Measurements from ENCODE around the gene SH2D4B.

Gene SH2D4B

GRCh38 chr10:80642661-80643060 is 105.0 kb downstream of the SH2D4B start:
- DNase-seq (ENCODE audit: low spot score) = no peak

DNA sequence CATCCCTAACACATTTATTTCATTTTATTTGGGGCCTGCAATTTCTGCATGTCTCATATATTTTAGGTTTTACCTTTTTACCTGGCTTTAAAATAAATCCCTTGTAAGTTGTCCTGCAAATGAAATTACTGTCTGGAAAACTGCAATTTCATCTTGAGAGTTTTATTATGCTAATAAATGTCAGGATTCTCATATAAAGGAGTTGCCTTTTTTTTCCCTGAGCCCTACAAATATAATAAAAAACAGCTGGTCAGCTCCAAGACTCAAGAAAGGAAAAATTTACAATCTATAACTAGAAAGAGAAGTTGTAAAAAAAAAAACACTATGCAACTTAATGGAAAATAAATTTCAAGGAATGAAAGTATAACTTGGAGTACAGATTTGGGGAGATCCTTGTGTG is 108.7 kb downstream of the SH2D4B start:
- no peak for DNase-seq (ENCODE audit: low spot score)

GRCh38 chr10:80647173-80647833 is 109.6 kb downstream of the SH2D4B start:
- no peak for DNase-seq (ENCODE audit: low spot score)

DNA sequence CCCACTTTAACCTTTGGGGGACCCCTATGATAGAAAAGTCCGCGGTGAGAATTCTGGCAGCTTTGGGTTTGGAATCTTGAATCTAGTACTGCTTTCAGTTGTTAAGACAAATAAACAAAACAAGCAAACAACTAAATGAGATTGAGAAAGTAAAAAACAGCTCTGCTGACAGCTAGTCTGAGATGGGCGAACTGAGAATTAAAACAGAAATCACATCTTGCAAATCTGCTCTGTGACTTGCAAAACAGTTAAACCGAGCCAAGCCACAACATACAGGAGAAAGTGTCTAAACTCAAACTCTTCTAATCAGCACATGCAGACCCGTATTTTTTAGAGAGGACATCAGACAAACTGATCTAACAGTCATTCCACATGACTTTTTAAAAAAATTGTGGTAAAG is 110.4 kb downstream of the SH2D4B start:
- DNase-seq (ENCODE audit: low spot score) = no peak

DNA sequence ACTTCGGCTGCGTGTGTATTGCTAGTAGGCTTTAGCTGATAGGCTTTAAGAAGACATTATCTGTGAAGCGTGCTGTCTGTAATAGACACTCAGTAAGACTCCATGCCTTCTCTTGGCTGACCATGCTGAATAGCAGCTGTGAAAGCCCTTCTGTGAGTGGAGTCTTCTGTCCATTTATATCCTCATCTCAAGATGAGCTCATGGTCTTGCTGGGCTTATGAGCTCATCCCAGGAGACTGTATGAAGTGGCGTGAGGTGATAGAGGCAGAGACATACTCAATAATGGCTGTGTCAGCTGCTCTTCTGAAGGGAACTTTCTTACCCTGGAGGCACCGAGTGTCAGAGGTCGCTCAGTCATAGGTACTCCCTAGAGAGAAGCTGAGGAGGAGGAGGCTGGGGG is 111.5 kb downstream of the SH2D4B start:
- no peak for DNase-seq (ENCODE audit: low spot score)

DNA sequence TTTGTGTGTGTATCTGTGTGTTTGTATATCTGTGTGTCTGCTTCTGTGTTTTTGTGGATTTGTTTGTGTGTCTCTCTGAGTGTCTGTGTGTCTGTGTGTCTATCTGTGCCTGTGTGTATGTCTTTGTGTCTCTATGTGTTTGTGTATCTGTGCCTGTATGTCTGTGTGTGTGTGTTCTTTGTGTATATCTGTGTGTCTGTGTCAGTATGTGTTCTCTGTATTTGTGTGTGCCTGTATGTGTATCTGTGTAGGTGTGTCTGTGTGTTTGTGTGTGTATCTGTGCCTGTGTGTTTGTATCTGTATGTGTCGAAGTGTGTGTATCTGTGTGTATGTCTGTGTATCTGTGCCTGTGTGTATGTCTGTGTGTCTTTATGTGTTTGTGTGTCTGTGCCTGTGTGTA is 118.2 kb downstream of the SH2D4B start:
- no peak for DNase-seq (ENCODE audit: low spot score)

DNA sequence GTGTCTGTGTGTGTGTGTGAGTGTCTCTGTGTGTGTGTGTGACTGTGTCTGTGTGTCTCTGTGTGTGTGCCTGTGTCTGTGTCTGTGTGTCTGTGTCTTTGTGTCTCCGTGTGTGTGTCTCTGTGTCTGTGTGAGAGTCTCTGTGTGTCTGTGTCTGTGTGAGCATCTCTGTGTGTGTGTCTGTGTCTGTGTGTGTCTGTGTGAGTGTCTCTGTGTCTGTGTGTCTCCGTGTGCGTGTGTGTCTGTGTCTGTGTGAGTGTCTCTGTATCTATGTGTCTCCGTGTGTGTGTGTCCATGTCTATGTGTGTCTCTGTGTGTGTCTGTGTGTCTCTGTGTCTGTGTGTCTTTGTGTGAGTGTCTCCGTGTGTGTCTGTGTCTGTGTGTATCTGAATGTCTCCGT is 120.4 kb downstream of the SH2D4B start:
- no peak for DNase-seq (ENCODE audit: low spot score)

- DNase-seq (ENCODE audit: low spot score) = no peak
Measured at GRCh38 chr10:80659289-80659688, 121.6 kb downstream of the SH2D4B start.

- DNase-seq (ENCODE audit: low spot score) = no peak
Measured at GRCh38 chr10:80660266-80660665, 122.6 kb downstream of the SH2D4B start.

DNA sequence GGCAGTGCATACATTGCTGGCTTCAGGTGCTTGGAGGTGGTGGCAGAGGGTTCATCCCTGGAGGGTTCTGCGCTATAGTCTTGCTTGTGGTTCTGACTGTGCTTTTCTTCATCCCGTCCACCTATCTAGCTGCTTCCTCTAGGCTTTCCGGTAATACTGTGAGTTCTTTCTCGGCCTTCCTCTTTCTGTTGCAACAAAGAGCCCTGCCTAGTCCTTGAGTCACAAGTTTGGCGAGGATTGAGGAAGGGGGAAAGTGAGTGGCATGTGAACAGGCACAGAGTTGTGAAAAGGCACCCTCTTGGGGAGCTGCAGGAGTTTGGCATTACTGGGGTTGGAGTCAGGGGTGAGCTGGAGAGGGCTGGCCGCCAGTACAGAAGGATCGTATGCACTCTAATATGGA is 123.0 kb downstream of the SH2D4B start:
- DNase-seq (ENCODE audit: low spot score) = peak; percentile 83

GRCh38 chr10:80661526-80661925 is 123.8 kb downstream of the SH2D4B start:
- DNase-seq (ENCODE audit: low spot score) = no peak

- peak; percentile 76 for DNase-seq (ENCODE audit: low spot score)
Measured at GRCh38 chr10:80662429-80663261, 124.9 kb downstream of the SH2D4B start.

GRCh38 chr10:80664071-80664680 is 126.5 kb downstream of the SH2D4B start:
- peak; percentile 72 for DNase-seq (ENCODE audit: low spot score)

- DNase-seq (ENCODE audit: low spot score) = no peak
Measured at GRCh38 chr10:80669485-80669884, 131.8 kb downstream of the SH2D4B start.

- no peak for DNase-seq (ENCODE audit: low spot score)
Measured at GRCh38 chr10:80670774-80671173, 133.1 kb downstream of the SH2D4B start.

GRCh38 chr10:80671847-80672246 is 134.1 kb downstream of the SH2D4B start:
- DNase-seq (ENCODE audit: low spot score) = no peak

DNA sequence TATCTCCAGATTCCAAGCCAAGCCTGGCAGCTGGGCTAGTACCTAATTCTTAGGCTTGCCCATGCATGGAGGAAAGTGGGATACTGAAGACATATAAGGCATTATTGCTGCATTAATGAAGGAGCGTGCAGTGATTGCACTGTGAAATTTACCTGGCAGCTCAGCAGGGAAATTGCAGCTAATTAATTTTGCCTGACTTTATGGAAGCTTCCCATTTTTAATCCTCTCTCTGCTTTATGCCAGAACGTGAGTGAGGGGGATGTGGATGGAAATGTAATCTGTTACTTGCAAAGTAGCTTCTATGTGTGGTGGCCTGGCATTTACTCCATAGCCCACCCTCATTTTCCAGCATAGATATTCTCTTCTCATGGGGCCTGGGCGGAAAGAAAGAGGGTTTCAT is 134.9 kb downstream of the SH2D4B start:
- DNase-seq (ENCODE audit: low spot score) = no peak

DNA sequence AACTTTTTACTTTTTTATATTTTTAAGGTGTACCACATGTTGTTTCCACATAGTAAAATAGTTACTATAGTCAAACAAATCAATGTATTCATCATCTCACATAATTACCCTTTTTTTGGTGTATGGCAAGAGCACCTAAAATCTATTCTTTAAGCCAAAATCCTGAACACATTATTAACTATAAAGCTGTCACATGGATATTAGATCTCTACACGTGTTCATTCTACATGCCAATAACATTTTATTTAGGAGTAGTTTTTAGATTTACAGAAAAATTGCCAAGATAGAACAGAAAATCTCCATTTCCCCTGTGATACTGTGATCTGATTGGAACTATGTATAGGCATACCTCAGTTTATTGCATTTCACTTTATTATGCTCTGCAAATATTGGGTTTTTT is 137.1 kb downstream of the SH2D4B start:
- no peak for DNase-seq (ENCODE audit: low spot score)

GRCh38 chr10:80681142-80681541 is 143.4 kb downstream of the SH2D4B start:
- no peak for DNase-seq (ENCODE audit: low spot score)

DNA sequence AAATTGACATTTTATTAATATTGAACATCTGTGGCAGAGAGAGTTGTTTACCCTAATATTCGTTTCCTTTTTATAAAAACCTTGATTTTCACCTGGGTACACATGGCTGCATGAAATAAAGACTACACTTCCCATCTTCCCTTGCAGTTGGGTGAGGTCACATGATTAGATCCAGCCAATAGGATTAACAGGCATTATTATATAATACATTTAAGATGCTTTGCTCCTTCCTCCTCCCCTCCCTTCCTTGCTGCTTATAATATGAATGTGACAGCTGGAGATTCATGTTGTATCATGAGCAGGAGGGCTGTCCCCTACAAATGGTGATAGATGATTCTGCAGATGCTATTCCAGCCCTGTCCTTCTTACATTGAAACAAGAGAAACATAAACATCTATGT is 146.6 kb downstream of the SH2D4B start:
- no peak for DNase-seq (ENCODE audit: low spot score)

- no peak for DNase-seq (ENCODE audit: low spot score)
Measured at GRCh38 chr10:80685355-80685754, 147.7 kb downstream of the SH2D4B start.

GRCh38 chr10:80686734-80687475 is 149.2 kb downstream of the SH2D4B start:
- DNase-seq (ENCODE audit: low spot score) = no peak

DNA sequence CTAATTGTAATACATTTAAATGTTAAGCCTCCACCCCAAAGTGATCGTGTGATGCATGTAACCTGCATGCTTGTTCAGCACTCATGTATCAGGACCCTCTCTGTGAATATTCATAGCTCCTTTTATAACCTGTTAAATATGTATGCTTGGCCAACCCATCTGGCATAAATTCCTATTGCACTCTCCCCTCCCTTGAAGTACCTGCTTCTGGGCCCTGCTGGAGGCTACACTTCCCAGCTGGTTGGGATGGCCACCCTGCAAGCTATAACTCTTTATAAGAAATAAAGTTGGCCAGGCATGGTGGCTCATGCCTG is 149.7 kb downstream of the SH2D4B start:
- no peak for DNase-seq (ENCODE audit: low spot score)

Measured in pons (tissue), 1 donor.